ENCODE data around the gene HPD.

HPD gene

GRCh38 chr12:121812320-121812871 lies 46.3 kb downstream of the HPD start:
- FAIRE-seq (peak; percentile 85), DNase-seq (ENCODE audit: low spot score) (peak; percentile 88)

DNA sequence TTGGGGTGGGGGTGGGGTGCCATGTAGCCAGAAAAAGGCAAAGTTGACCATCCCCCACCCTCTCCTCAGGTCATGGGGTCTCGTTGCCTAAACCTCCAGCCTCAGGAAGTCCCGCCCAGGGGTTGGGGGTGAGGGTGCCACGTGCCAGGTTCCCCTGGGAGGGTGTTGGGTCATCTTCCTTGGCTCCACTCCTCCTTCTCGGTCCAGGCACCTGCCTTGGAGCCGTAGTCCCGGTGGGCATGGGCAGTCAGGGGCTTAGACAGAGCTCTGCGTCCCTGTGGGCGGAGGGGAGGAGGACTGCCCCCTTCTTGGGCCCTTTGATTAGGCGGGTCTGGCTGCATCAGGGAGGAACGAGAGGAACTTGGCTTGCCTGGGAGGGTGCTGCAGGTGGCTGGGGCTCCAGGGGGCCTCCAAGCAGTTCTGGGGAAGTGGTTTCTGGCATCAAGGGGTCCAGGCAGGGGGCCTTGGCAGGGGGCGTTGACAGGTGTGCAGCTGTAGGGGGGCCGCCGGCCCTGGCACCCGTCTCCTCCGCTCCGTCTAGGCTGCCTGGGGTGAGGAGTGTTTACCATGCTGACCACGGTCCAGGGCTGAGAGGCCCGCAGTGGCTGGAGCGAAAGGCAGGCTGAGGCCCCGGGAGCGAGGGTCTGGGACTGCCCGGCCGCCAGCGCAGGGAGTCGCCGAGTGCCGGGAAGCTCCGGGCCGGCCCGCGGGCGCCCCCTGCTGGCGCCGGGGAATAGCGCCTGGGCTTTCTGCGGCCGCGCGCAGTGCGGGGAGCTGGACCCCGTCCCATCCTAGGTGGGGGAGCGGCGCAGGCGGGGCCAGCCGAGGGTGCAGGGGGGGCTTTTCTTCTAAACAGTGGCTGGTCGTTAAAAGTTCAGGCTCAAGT lies 47.0 kb downstream of the HPD start:
- FAIRE-seq (no peak), DNase-seq (ENCODE audit: low spot score) (peak; percentile 89)

GRCh38 chr12:121810833-121811433 lies 47.7 kb downstream of the HPD start:
- FAIRE-seq, result no peak
- DNase-seq (ENCODE audit: low spot score), result no peak

GRCh38 chr12:121810234-121810817 lies 48.3 kb downstream of the HPD start:
- no peak for FAIRE-seq

DNA sequence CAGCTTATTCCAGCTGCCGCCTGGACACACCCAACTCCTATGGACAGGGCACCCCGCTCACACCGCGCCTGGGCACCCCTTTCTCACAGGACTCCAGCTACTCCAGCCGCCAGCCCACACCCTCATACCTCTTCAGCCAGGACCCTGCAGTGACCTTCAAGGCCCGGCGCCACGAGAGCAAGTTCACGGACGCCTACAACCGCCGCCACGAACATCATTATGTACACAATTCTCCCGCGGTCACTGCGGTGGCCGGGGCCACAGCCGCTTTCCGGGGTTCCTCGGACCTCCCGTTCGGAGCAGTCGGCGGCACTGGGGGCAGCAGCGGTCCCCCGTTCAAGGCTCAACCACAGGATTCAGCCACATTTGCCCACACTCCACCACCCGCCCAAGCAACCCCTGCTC lies 48.9 kb downstream of the HPD start:
- DNase-seq (ENCODE audit: low spot score), result no peak
- no peak for FAIRE-seq

More at GRCh38 chr12:121810234-121810817, 48.3 kb downstream of the HPD start:
- DNase-seq (ENCODE audit: low spot score), result no peak

- DNase-seq (ENCODE audit: low spot score) (no peak), FAIRE-seq (no peak)
These were observed 50.0 kb downstream of the HPD start for GRCh38 chr12:121808623-121809022.

- no peak for DNase-seq (ENCODE audit: low spot score)
- no peak for FAIRE-seq
These were observed 50.9 kb downstream of the HPD start for GRCh38 chr12:121807642-121808347.

- DNase-seq (ENCODE audit: low spot score) (no peak), FAIRE-seq (no peak)
These were observed 51.9 kb downstream of the HPD start for GRCh38 chr12:121806546-121807423.

- no peak for DNase-seq (ENCODE audit: low spot score)
- FAIRE-seq, result no peak
These were observed 52.6 kb downstream of the HPD start for GRCh38 chr12:121806009-121806545.

- DNase-seq (ENCODE audit: low spot score), result no peak
These were observed 53.3 kb downstream of the HPD start for GRCh38 chr12:121805171-121806008.

DNA sequence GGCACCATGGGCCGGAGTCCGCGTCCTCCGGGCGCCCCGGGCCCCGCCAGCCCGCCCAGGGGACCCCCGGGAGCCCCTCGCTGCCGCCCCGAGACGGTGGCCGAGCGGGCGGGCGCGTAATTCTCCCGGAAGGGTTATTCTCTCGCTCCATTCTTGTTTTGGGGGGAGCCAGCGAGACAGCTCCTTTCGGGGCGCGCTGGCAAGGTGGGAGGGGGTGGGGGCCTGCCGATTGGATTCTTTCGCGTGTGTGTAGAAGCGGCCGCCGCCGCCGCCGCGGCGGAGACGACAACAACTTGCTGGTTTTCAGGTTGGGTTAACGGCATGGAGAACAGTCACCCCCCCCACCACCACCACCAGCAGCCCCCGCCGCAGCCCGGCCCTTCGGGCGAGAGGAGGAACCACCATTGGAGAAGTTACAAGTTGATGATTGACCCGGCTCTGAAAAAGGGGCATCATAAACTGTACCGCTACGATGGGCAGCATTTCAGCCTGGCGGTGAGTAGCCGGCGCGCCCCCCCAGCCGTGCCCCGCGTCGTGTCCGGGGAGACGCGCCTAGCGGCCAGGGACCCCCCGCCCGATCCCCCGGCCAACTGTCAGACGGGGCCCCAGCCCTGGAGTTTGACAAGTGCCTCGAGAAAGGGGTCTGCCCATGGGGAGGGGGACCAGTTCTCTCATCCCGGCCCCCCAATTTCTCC lies 54.1 kb downstream of the HPD start:
- FAIRE-seq (no peak), DNase-seq (ENCODE audit: low spot score) (no peak)

More at GRCh38 chr12:121805171-121806008, 53.3 kb downstream of the HPD start:
- FAIRE-seq, result no peak

GRCh38 chr12:121803861-121804416 lies 54.7 kb downstream of the HPD start, which contains the start of gene SETD1B:
TSS of gene SETD1B (plus strand) at chr12:121804009. CDS start at chr12:121804738, 729 bp downstream.
- DNase-seq (ENCODE audit: low spot score), result peak; percentile 65

DNA sequence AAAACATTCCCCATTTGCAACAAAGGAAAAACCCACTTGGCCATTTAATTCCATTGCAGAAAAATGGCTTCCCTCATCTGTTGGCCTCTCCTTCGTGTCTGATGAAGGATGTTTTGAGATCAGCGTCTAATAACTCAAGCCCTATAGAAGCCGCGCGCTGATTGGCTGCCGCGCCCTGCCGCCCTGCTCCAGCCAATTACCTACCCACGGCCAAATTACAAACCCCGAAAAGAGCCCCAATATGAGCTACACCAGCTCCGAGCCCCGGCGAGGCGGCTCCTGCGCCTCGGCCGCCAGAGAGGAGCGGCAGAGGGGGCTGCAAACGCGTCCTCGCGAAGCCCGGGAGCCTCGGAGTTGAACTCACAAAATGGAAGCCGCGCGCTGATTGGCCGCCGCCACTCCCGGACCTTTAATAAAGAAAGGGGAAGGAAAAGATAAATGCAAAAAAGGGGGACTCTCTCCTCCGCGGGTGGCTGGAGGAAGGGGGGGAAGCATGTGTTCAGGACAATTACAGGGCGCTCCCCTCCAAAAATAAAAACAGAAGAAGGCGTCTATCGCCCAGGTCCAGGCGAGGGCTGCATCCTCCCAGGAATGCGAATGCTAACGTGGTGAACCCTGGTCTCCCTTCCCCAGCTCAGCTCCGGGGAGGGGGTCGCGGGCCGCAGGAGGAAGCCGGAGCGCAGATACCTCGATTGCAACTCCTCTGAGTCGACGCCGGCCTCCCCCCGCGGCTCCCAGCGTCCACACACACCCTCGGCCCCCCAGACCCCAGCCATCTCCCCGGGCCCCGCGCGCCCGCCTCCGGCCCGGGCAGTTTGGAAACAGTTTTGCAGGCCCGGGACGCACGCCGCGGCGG lies 55.6 kb downstream of the HPD start:
- FAIRE-seq, result no peak
- peak; percentile 91 for DNase-seq (ENCODE audit: low spot score)

More at GRCh38 chr12:121803861-121804416, 54.7 kb downstream of the HPD start, which contains the start of gene SETD1B:
- no peak for FAIRE-seq

GRCh38 chr12:121802485-121802842 lies 56.2 kb downstream of the HPD start:
- FAIRE-seq, result no peak
- no peak for DNase-seq (ENCODE audit: low spot score)

- FAIRE-seq (no peak), DNase-seq (ENCODE audit: low spot score) (no peak)
These were observed 56.8 kb downstream of the HPD start for GRCh38 chr12:121801595-121802484.
